Myocyte (in vitro differentiated cells): ENCODE results near the gene ZNF79. TPM values are rescaled to one million over a fixed set of nuclear protein-coding genes. Genes with fewer than 3 reads are reported as not detected.

Source experiments
- DNase-seq: peaks from one replicate; pipeline ENCODE4 v3.0.0-alpha.2; 2012; ENCODE audit warnings: low read depth
- total RNA-seq: library from RNA; depleted of rRNA; stranded (reverse); fragments of >200 nt; gene quantifications from 2 replicates; pipeline ENCODE4 v1.2.3, GENCODE V29; 2014

Gene ZNF79
- total RNA-seq, 1 donor from 2014 or later: 10.3 TPM

DNA sequence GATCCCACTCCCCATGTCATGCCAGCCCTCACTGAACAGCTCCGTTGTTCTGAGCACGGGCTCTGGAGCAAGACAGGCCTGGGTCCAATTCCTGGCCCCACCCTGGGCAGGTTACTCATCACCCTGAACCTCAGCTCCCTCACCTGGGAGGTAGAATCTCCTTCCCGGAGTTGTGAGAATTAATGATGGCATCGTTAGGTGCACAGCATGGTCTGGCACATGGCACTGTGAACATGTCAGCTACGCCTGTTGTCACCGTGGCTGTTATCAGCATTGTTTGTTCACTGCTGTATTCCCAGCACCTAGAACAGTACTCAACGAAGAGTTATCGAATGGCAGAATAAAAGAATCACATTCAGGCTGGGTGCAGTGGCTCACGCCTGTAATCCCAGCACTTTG lies 70.1 kb downstream of the ZNF79 start:
- no peak for DNase-seq

Other genes starting within 250 kb of the ZNF79 start
- 2.6 and 4.1 TPM in 2 replicates for gene GARNL3, start 159.6 kb upstream of the ZNF79 start, total RNA-seq
- 18.5 and 18.8 TPM in 2 replicates for gene SLC2A8, start 27.2 kb upstream of the ZNF79 start, total RNA-seq
- gene RPL12, start 27.0 kb downstream of the ZNF79 start, total RNA-seq: 1,595 and 2,040 TPM in 2 replicates
- gene LRSAM1, start 27.1 kb downstream of the ZNF79 start, total RNA-seq: 17.1 and 19.6 TPM in 2 replicates
- 10.6 and 21.9 TPM in 2 replicates for gene STXBP1, start 187.9 kb downstream of the ZNF79 start, total RNA-seq